Gastrocnemius medialis (tissue), 4 donors: ENCODE measurements around the gene DNAL4. TPM values are rescaled to one million over a fixed set of nuclear protein-coding genes. Genes with fewer than 3 reads are reported as not detected.

Experiments used
- ATAC-seq, 2 donors: fragments of 150-250 bp; one replicate each; pipeline ENCODE4 v1.9.1; 2016
- DNase-seq, 2 donors: peaks; one replicate each; pipeline ENCODE4 v3.0.0-alpha.2; 2019
- H3K27ac ChIP-seq, 4 donors: fragments of 200-600 bp; sonication (generic); 1 replicate in 1 of 4; 2 replicates in 3 of 4; pipeline ENCODE4 v1.5.1; 2016 to 2018; ENCODE audit warnings: mild to moderate bottlenecking in 2 of 4, moderate library complexity in 1 of 4
- H3K27me3 ChIP-seq, 3 donors: fragments of 200-600 bp; sonication (generic) in 2 of 3; 1 replicate in 1 of 3; 2 replicates in 2 of 3; pipeline versions ENCODE4 v1.5.1 to v1.6.0; 2016 to 2019; ENCODE audit warnings: mild to moderate bottlenecking in 1 of 3, moderate library complexity in 1 of 3
- H3K36me3 ChIP-seq, 2 donors: fragments of 200-600 bp; sonication (generic) in 1 of 2; one replicate each; pipeline ENCODE4 v1.5.1; 2017 to 2018
- H3K4me1 ChIP-seq, 2 donors: fragments of 200-600 bp; sonication (generic) in 1 of 2; one replicate each; pipeline ENCODE4 v1.5.1; 2016 to 2017; ENCODE audit warnings: mild to moderate bottlenecking in 2 of 2
- H3K4me3 ChIP-seq, 4 donors: fragments of 200-600 bp; sonication (generic) in 3 of 4; 1 replicate in 1 of 4; 2 replicates in 3 of 4; pipeline ENCODE4 v1.5.1; 2016 to 2019; ENCODE audit warnings: mild to moderate bottlenecking in 2 of 4
- H3K9me3 ChIP-seq, 3 donors: fragments of 200-600 bp; sonication (generic) in 2 of 3; 1 replicate in 1 of 3; 2 replicates in 2 of 3; pipeline ENCODE4 v1.5.1; 2016 to 2019
- POLR2A ChIP-seq, 2 donors: fragments of 450-650 bp; IDR thresholded peaks; one replicate each; pipeline ENCODE4 v1.6.1; 2017; ENCODE audit warnings: antibody characterized with exemption in 2 of 2, mild to moderate bottlenecking in 2 of 2, moderate library complexity in 2 of 2
- in situ Hi-C, 4 donors: fragments of 200-750 bp; cut with MboI; loops; one replicate each; pipeline versions ENCODE4 v1.15.0 to v1.8.0; 2017; ENCODE audit warnings: low sequenced_read_pairs in 4 of 4
- intact Hi-C: fragments of 100-400 bp; cut with DNase I; formaldehyde crosslinking; loops from one replicate; pipeline ENCODE4 v1.15.1; 2023; ENCODE audit warnings: low total_unique reads
- total RNA-seq, 4 donors: library from RNA; depleted of rRNA; stranded (reverse); fragments of >200 nt; gene quantifications; one replicate each; pipeline versions ENCODE4 v1.1.0 to v1.2.3, GENCODE V29; 2016
- TF ChIP-seq, protein P1 (sequence below), 5 experiments: fragments of 450-650 bp in 3 of 5; fragments of 200-600 bp in 2 of 5; sonication (generic) in 2 of 5; IDR thresholded peaks in 4 of 5; conservative IDR thresholded peaks in 1 of 5; 1 replicate in 4 of 5; 2 replicates in 1 of 5; pipeline ENCODE4 v1.5.1; 2016 to 2019; ENCODE audit warnings: antibody characterized with exemption in 5 of 5, mild to moderate bottlenecking in 3 of 5, moderate library complexity in 3 of 5

The DNAL4 gene
- total RNA-seq, 4 donors from 2014 or later: 5.7 to 7.2 (median 6.7) TPM

DNA sequence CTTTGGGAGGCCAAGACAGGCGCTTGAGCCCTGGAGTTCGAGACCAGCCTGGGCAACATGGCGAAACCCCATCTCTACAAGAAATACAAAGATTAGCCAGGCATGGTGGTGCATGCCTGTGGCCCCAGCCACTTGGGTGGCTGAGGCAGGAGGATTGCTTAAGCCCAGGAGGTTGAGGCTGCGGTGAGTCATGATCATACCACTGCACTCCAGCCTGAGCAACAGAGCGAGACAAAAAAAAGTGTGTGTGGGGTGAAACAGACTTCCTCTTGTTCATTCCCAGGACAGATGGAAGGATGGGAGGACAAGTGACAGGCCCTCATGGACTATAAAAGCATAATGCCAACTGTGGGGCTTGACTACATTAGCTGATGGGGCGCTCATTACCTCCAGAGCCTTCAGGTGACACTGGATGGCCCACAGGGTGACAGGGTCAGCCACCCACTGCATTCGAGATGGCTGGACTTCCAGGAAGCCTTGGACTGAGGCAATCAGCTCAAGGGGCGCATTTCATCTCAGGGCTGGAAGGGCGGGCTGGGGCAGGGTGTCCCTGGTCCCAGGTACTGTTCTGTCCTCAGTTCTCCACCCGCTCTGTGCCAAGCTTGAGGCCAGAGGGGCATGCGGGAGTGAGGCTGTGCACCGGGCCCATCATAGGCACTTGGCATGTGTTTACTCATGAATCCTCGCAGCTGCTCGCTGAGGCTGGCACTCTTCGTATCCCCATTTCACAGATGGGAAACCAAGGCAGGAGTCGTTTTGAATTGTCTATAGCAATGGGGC, 37.4 kb upstream of the DNAL4 start:
- intact Hi-C loops (no loop called here), in situ Hi-C loops (no loop called here)
- DNase-seq (no peak), ATAC-seq (no peak)
- H3K4me3 ChIP-seq: no peak overlapping the region
- H3K27ac ChIP-seq: no peak overlapping the region
- TF ChIP-seq POLR2A (IDR thresholded peaks at IDR 0.05): no peak
- TF ChIP-seq, protein P1, sequence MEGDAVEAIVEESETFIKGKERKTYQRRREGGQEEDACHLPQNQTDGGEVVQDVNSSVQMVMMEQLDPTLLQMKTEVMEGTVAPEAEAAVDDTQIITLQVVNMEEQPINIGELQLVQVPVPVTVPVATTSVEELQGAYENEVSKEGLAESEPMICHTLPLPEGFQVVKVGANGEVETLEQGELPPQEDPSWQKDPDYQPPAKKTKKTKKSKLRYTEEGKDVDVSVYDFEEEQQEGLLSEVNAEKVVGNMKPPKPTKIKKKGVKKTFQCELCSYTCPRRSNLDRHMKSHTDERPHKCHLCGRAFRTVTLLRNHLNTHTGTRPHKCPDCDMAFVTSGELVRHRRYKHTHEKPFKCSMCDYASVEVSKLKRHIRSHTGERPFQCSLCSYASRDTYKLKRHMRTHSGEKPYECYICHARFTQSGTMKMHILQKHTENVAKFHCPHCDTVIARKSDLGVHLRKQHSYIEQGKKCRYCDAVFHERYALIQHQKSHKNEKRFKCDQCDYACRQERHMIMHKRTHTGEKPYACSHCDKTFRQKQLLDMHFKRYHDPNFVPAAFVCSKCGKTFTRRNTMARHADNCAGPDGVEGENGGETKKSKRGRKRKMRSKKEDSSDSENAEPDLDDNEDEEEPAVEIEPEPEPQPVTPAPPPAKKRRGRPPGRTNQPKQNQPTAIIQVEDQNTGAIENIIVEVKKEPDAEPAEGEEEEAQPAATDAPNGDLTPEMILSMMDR (IDR thresholded peaks at IDR 0.05 in 4 of 5, conservative IDR thresholded peaks at IDR 0.05 in 1 of 5): no peak
- H3K4me1 ChIP-seq: no peaks in the 10 kb centered on the region
- H3K27me3 ChIP-seq: peaks cover 16 to 24% (median 19%) of the 10 kb centered on the region in 3 donors
- H3K9me3 ChIP-seq: no peaks in the 10 kb centered on the region
- no peaks in the 10 kb centered on the region for H3K36me3 ChIP-seq

DNA sequence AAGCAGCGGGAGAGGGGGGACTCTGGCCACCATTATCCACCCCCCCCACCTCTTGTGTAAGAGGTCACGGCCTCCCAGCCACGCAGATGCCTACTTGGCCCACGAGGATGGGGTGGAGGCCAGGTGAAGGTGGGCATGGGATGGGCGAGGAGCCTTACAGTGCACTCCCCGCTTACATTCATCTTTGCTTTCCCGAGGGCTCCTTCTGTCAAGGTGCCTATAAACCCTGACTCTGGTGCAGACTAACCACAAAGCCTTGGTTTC, 36.8 kb upstream of the DNAL4 start:
- in situ Hi-C loops: no loop called here
- ATAC-seq: no peak
- DNase-seq: no peak

DNA sequence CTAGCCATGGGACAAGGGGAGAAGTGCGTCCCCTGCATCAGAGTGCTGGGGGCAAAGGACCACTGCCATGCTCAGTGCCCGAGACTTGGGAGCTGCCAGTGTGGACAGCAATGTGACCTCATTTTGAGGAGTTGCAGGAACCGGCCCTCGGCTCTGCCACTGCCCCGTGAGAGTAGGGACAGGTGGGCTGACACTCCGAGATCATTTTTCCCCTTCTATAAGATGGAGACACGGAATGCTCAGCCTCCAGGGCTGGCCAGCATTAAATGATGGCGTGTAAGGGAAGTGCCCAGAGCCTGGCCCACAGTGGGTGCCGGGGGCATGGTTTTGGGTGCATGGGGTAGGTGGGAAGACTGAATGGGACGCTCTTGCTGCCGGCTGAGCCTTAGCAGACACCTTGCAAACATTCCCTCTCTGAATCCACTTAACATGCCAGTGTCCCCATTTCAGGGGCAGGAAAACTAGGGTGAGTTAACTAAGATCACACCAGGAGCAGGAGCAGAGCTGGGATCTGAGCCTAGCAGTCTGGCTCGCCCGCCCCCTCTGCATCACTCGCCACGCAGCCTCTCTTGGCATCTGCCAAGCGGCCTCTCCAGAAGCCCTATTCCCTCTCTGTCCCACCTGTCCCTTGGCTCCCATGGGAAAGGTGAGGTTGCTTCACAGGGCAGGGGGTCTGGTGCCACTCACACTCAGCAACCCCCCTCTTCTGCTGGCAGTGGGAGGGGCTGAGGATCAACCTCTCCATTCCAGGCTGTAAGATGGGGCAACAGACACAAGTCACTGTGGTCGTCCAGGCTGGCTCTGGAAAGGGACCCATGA, 36.3 kb upstream of the DNAL4 start:
- in situ Hi-C loops: no loop called here

More for the DNA sequence above, 36.8 kb upstream of the DNAL4 start:
- intact Hi-C loops: no loop called here
- Histone ChIP-seq H3K27me3 (peaks cover 10 to 18% (median 16%) of the 10 kb centered on the region in 3 donors), H3K9me3 (no peaks in the 10 kb centered on the region), H3K4me1 (no peaks in the 10 kb centered on the region), H3K36me3 (no peaks in the 10 kb centered on the region), H3K4me3 (no peak overlapping the region), H3K27ac (no peak overlapping the region)
- TF ChIP-seq, protein P1 (IDR thresholded peaks at IDR 0.05 in 4 of 5, conservative IDR thresholded peaks at IDR 0.05 in 1 of 5): no peak

DNA sequence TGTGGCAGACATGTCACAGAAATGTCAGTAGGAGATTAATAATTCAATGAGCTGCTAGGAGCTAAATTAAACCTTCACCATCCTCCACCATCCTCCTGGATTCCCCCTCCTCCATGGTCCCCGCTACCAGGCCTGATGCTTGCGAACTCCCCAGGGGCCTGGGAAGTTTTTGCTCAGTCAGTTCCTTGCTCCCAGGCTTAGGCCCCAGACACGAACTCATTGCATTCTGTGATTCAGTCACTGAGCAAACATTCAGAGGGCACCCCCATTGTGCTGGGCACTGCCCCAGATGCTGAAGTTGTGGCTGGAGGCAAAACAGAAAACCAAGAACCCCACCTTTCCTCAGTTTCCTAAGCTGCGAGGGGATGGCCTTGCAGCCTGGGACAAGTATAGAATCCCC, 35.5 kb upstream of the DNAL4 start:
- no peak for DNase-seq
- Histone ChIP-seq H3K36me3 (no peaks in the 10 kb centered on the region), H3K27ac (no peak overlapping the region), H3K4me3 (no peak overlapping the region), H3K4me1 (no peaks in the 10 kb centered on the region), H3K9me3 (no peaks in the 10 kb centered on the region), H3K27me3 (peaks cover 0 to 7% (median 6%) of the 10 kb centered on the region in 3 donors)
- in situ Hi-C loops: no loop called here
- no peak for ATAC-seq
- TF ChIP-seq, protein P1 (IDR thresholded peaks at IDR 0.05 in 4 of 5, conservative IDR thresholded peaks at IDR 0.05 in 1 of 5): no peak
- no peak for TF ChIP-seq POLR2A (IDR thresholded peaks at IDR 0.05)
- intact Hi-C loops: no loop called here

More for the DNA sequence above, 36.3 kb upstream of the DNAL4 start:
- ATAC-seq (no peak), DNase-seq (no peak)
- no peak overlapping the region for H3K4me3 ChIP-seq
- no peaks in the 10 kb centered on the region for H3K9me3 ChIP-seq
- no peaks in the 10 kb centered on the region for H3K36me3 ChIP-seq
- no peak for TF ChIP-seq POLR2A (IDR thresholded peaks at IDR 0.05)
- TF ChIP-seq, protein P1 (IDR thresholded peaks at IDR 0.05 in 4 of 5, conservative IDR thresholded peaks at IDR 0.05 in 1 of 5): no peak
- intact Hi-C loops: no loop called here
- H3K27me3 ChIP-seq: peaks cover 5 to 13% (median 11%) of the 10 kb centered on the region in 3 donors
- no peak overlapping the region for H3K27ac ChIP-seq
- no peaks in the 10 kb centered on the region for H3K4me1 ChIP-seq
